Kidney (tissue), 14 donors: ENCODE data around the gene SIPA1L2. TPM values are rescaled to one million over a fixed set of nuclear protein-coding genes. Genes with fewer than 3 reads are reported as not detected.

ENCODE experiments used
- DNase-seq, 5 donors: peaks; one replicate each; pipeline ENCODE4 v3.0.0-alpha.2; 2013 to 2020
- FAIRE-seq: peaks from 2 replicates; lab custom pipeline; 2012; peaks lifted over from hg19 to GRCh38; lab: Jason Lieb, UNC
- H3K27ac ChIP-seq, 2 donors: one replicate each; pipeline ENCODE4 v1.7.0; 2013; ENCODE audit warnings: low read depth in 2 of 2, low read length in 2 of 2, inconsistent platforms in 1 of 2
- H3K27me3 ChIP-seq: one replicate; pipeline ENCODE4 v1.7.1; 2013; ENCODE audit warnings: low read length, inconsistent platforms; ENCODE audit not compliant: control insufficient read depth, insufficient read depth
- H3K36me3 ChIP-seq, 3 donors: one replicate each; pipeline versions ENCODE4 v1.7.0 to v1.7.1; 2013; ENCODE audit warnings: low read length in 3 of 3, control low read depth in 1 of 3, inconsistent platforms in 1 of 3; ENCODE audit not compliant: insufficient read depth in 3 of 3, control insufficient read depth in 2 of 3
- H3K4me1 ChIP-seq, 3 donors: one replicate each; pipeline versions ENCODE4 v1.7.0 to v1.7.1; 2013; ENCODE audit warnings: low read length in 3 of 3, inconsistent platforms in 1 of 3, low read depth in 1 of 3; ENCODE audit not compliant: control insufficient read depth in 2 of 3, insufficient read depth in 2 of 3
- H3K4me3 ChIP-seq, 3 donors: one replicate each; pipeline versions ENCODE4 v1.7.0 to v1.8.1; 2013; ENCODE audit warnings: low read length in 3 of 3, control low read depth in 1 of 3, inconsistent platforms in 1 of 3
- H3K9ac ChIP-seq, 3 donors: one replicate each; pipeline versions ENCODE4 v1.7.0 to v1.7.1; 2013; ENCODE audit warnings: low read length in 3 of 3, control low read depth in 1 of 3, inconsistent platforms in 1 of 3
- H3K9me3 ChIP-seq, 3 donors: one replicate each; pipeline versions ENCODE4 v1.7.0 to v1.7.1; 2013; ENCODE audit warnings: low read length in 3 of 3, control low read depth in 1 of 3, inconsistent platforms in 1 of 3; ENCODE audit not compliant: control insufficient read depth in 2 of 3, insufficient read depth in 1 of 3
- CTCF ChIP-seq: IDR thresholded peaks from 3 replicates; pipeline ENCODE4 v1.5.1; 2012; ENCODE audit warnings: mild to moderate bottlenecking, moderate library complexity, borderline replicate concordance; ENCODE audit not compliant: insufficient read depth; ENCODE audit errors: extremely low read depth
- intact Hi-C: fragments of 100-400 bp; cut with DNase I; formaldehyde crosslinking; loops from one replicate; pipeline ENCODE4 v1.11.1; 2022
- polyA plus RNA-seq: library from polyadenylated mRNA; stranded (reverse); fragments of 350-450 nt; fragmentation: Illumina TruSeq; extraction: RNeasy Lipid Tissue Mini Kit (QIAGEN cat#74804); gene quantifications from one replicate; pipeline ENCODE4 v1.2.3, GENCODE V29; 2014; ENCODE audit warnings: low read depth, low replicate concordance; ENCODE audit not compliant: insufficient read depth
- total RNA-seq: library from RNA; stranded (reverse); fragmentation: NEBNext Ultra II Directional; extraction: Animal tissue kit (Norgen Biotek cat#: 25700); gene quantifications from one replicate; pipeline ENCODE4 v1.2.1, GENCODE V29; 2021
- donor health status: control.
- donor health status: control.
- donor health status: control.
- donor health status: control.
- donor health status: control.
- donor health status: DM: yes; HTN: yes; CAD: no.
- donor health status: Normal renal cell carcinoma (clear cell type).

Gene SIPA1L2
- total and polyA plus RNA-seq, 2 donors from 2014 or later = 4.0 to 20.2 TPM

DNA sequence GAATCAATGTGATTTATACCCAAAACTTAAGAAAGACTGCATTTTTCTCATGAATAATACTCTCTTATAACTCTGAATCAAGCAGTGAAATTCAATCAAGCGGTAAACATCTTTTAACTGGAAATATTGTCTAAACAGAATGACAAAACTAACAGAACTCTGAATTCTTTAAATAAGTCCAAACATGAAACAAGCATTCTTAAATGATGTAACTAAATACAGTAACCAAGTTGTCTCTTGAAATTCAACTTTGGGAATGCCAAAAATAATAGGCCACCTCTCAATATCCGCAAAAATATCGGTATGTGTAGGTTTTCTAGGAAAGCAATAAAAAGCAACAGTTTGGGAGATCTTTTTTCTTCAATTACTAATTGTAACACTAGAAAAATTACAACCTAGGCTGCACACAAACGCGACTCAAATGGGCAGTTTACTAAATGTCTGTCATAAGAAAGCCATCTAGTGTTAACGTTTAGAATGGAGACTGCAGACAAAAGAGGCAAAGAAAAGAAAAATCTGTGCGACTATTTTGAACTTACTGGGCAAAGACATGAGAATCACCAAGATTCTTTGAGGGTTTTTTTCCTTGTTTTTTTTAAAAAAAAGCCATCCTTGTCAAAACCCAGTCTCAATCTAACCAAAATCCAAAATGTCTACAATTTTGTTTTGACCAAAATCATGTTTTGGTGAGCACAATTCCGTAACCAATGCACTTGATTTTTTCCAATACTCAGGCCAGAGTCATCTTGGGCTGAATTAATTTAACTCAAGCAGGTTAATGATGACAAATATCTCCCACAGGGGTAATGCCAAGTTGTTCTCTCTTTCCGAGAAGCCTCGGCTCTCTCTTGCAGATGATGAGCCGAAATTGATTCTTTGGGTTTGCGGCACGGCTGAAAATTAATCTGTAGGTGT, 1.3 kb downstream of the SIPA1L2 start:
- H3K9me3 ChIP-seq = no peaks in the 10 kb centered on the region
- FAIRE-seq = peak; percentile 60
- intact Hi-C loops = no loop called here
- H3K4me1 ChIP-seq = no peaks in the 10 kb centered on the region
- H3K27me3 ChIP-seq = no peaks in the 10 kb centered on the region
- H3K27ac ChIP-seq = peak overlapping the region; percentile 5 to 32
- no peaks in the 10 kb centered on the region for H3K36me3 ChIP-seq
- DNase-seq = peak in 2 of 5 donors; percentile 70 to 82
- peak; percentile 19 for TF ChIP-seq CTCF
- H3K4me3 ChIP-seq = peak overlapping the region; percentile 69 to 75 (median 73)
- H3K9ac ChIP-seq = peak overlapping the region; percentile 34 to 68 (median 54)

DNA sequence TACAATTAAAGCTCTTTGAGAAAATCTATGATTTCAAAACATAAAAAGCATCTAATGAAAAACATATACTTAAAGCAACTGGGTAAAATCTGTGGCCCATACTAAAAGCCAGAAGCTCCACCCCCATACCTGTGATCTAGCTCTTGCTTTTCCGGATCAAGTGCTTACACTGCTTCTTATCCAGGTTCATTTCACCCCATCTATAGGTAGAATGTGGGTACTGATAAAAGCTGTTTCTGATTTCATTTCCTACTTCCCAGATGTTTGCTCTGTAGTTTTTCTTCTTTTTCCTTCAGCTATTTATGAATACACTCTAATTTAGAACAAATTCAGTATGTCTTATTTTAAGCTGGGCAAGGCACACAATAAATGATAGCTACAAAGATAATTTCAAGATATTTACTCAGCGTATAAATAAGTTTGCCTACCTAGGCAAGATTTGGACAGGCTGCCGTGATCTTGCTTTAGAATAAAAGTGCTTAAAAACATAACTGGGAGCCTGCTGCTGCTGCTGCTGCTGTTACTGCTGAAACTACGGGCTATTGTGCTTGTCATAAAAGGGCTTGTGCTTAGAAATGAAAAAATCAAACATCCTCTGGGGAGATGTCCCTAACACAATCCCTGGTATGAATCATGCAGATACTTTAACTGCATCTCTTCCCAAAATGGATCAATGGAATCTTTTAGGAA, 2.1 kb downstream of the SIPA1L2 start:
- intact Hi-C loops = no loop called here
- peak; percentile 16 for TF ChIP-seq CTCF
- Histone ChIP-seq H3K4me1 (no peaks in the 10 kb centered on the region), H3K27ac (no peak overlapping the region), H3K27me3 (no peaks in the 10 kb centered on the region), H3K9me3 (no peaks in the 10 kb centered on the region), H3K4me3 (peak overlapping the region; percentile 69 to 75 (median 73)), H3K9ac (no peak overlapping the region), H3K36me3 (no peaks in the 10 kb centered on the region)
- DNase-seq (peak in 2 of 5 donors; percentile 84 to 86), FAIRE-seq (peak; percentile 62)

DNA sequence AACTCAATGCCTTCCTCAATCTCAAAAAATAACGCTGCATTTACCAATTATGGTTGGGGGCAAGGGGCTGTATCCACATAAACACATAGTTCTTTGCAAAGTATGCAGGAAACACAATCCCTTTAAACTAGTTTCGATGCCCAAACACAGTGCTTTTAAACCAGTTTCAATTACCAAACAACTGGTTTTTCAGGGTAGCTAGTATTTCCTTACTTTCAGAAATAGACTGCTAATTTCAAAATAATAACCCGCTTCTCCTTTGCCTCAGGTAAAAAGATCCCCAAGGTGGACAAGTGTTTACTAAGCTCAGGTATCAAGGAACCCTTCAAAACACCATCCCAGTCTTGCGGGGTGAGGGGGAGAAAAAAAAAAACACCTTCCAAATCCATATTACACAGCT, 2.8 kb downstream of the SIPA1L2 start:
- H3K9ac ChIP-seq = no peak overlapping the region
- H3K27me3 ChIP-seq = no peaks in the 10 kb centered on the region
- H3K4me1 ChIP-seq = no peaks in the 10 kb centered on the region
- peak overlapping the region in 1 of 3 donors; percentile 10 for H3K4me3 ChIP-seq
- DNase-seq (peak in 1 of 5 donors; percentile 37), FAIRE-seq (no peak)
- H3K27ac ChIP-seq = no peak overlapping the region
- no peaks in the 10 kb centered on the region for H3K36me3 ChIP-seq
- no peaks in the 10 kb centered on the region for H3K9me3 ChIP-seq
- intact Hi-C loops = no loop called here
- no peak for TF ChIP-seq CTCF
